ENCODE data around the gene SLC25A13.

Gene SLC25A13

GRCh38 chr7:96235281-96235680 is 86.6 kb downstream of the SLC25A13 start:
- Histone ChIP-seq H3K9me3 (ENCODE audit: control insufficient read depth, insufficient read depth, low read length) (no peaks in the 10 kb centered on the region), H3K9ac (ENCODE audit: low read depth, low read length) (no peak overlapping the region), H3K4me1 (ENCODE audit: insufficient read depth, low read length) (peaks cover 5% of the 10 kb centered on the region; the same call in 1 of the 2 replicates), H3K36me3 (ENCODE audit: insufficient read depth, low read length) (no peaks in the 10 kb centered on the region)

GRCh38 chr7:96233528-96234154 is 88.3 kb downstream of the SLC25A13 start:
- peaks cover 5% of the 10 kb centered on the region; the same call in 1 of the 2 replicates for H3K4me1 ChIP-seq (ENCODE audit: insufficient read depth, low read length)
- no peaks in the 10 kb centered on the region for H3K9me3 ChIP-seq (ENCODE audit: control insufficient read depth, insufficient read depth, low read length)
- H3K9ac ChIP-seq (ENCODE audit: low read depth, low read length): no peak overlapping the region
- no peaks in the 10 kb centered on the region for H3K36me3 ChIP-seq (ENCODE audit: insufficient read depth, low read length)

DNA sequence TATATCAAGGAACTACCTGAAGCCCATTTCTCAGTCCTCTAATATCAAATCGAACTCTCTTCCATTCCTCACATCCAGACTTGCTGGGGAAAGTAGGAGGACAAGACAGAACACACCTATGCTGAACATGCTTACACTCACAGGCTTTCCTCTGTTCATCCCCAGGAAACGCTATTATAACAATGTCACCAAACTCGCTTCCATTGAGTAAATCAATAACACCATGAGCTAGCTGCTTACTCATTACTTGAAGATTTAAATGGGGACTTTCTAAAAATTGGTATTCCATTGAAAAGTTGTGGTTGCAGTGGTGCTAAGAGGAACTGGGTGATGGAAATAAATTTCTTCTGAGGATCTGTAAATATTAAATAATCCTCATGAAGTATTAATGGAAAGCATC is 88.8 kb downstream of the SLC25A13 start:
- H3K9me3 ChIP-seq (ENCODE audit: control insufficient read depth, insufficient read depth, low read length): no peaks in the 10 kb centered on the region
- no peaks in the 10 kb centered on the region for H3K36me3 ChIP-seq (ENCODE audit: insufficient read depth, low read length)

GRCh38 chr7:96228760-96229159 is 93.1 kb downstream of the SLC25A13 start:
- no peaks in the 10 kb centered on the region for H3K9me3 ChIP-seq (ENCODE audit: control insufficient read depth, insufficient read depth, low read length)
- H3K9ac ChIP-seq (ENCODE audit: low read depth, low read length): no peak overlapping the region
- H3K36me3 ChIP-seq (ENCODE audit: insufficient read depth, low read length): no peaks in the 10 kb centered on the region
- no peaks in the 10 kb centered on the region for H3K4me1 ChIP-seq (ENCODE audit: insufficient read depth, low read length)

More for the DNA sequence above, 88.8 kb downstream of the SLC25A13 start:
- H3K9ac ChIP-seq (ENCODE audit: low read depth, low read length): no peak overlapping the region
- H3K4me1 ChIP-seq (ENCODE audit: insufficient read depth, low read length): peaks cover 5% of the 10 kb centered on the region; the same call in 1 of the 2 replicates

DNA sequence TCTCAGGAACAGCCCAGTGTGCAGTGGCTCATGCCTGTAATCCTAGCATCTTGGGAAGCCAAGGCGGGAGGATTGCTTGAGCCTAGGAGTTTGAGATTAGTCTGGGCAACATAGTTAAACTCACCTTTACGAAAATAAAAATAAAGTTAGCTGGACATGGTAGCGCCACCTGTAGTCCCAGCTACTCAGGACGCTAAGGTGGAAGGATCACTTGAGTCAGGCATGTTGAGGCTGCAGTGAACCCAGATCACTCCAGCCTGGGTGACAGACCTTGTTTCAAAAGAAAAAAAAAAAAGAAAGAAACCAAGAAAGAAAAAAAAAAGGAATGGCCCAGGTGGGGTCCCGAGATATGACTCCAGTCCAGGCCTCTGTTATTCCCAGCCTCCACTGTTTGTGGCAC is 96.6 kb downstream of the SLC25A13 start:
- H3K9ac ChIP-seq (ENCODE audit: low read depth, low read length): no peak overlapping the region
- H3K9me3 ChIP-seq (ENCODE audit: control insufficient read depth, insufficient read depth, low read length): no peaks in the 10 kb centered on the region

GRCh38 chr7:96224685-96225084 is 97.2 kb downstream of the SLC25A13 start:
- H3K36me3 ChIP-seq (ENCODE audit: insufficient read depth, low read length): no peaks in the 10 kb centered on the region
- no peak overlapping the region for H3K9ac ChIP-seq (ENCODE audit: low read depth, low read length)
- H3K4me1 ChIP-seq (ENCODE audit: insufficient read depth, low read length): 0 out of 2 replicates have a peak, but pooled peaks cover 5% of the 10 kb centered on the region
- no peaks in the 10 kb centered on the region for H3K9me3 ChIP-seq (ENCODE audit: control insufficient read depth, insufficient read depth, low read length)

More for the DNA sequence above, 96.6 kb downstream of the SLC25A13 start:
- 0 out of 2 replicates have a peak, but pooled peaks cover 5% of the 10 kb centered on the region for H3K4me1 ChIP-seq (ENCODE audit: insufficient read depth, low read length)
- no peaks in the 10 kb centered on the region for H3K36me3 ChIP-seq (ENCODE audit: insufficient read depth, low read length)

GRCh38 chr7:96224073-96224472 is 97.8 kb downstream of the SLC25A13 start:
- Histone ChIP-seq H3K9ac (ENCODE audit: low read depth, low read length) (no peak overlapping the region), H3K4me1 (ENCODE audit: insufficient read depth, low read length) (peaks cover 5% of the 10 kb centered on the region; the same call in 1 of the 2 replicates), H3K36me3 (ENCODE audit: insufficient read depth, low read length) (no peaks in the 10 kb centered on the region), H3K9me3 (ENCODE audit: control insufficient read depth, insufficient read depth, low read length) (no peaks in the 10 kb centered on the region)

- peaks cover 5% of the 10 kb centered on the region; the same call in 1 of the 2 replicates for H3K4me1 ChIP-seq (ENCODE audit: insufficient read depth, low read length)
- no peaks in the 10 kb centered on the region for H3K9me3 ChIP-seq (ENCODE audit: control insufficient read depth, insufficient read depth, low read length)
- H3K9ac ChIP-seq (ENCODE audit: low read depth, low read length): no peak overlapping the region
- H3K36me3 ChIP-seq (ENCODE audit: insufficient read depth, low read length): no peaks in the 10 kb centered on the region
Measured at GRCh38 chr7:96221888-96222287, 100.0 kb downstream of the SLC25A13 start.

DNA sequence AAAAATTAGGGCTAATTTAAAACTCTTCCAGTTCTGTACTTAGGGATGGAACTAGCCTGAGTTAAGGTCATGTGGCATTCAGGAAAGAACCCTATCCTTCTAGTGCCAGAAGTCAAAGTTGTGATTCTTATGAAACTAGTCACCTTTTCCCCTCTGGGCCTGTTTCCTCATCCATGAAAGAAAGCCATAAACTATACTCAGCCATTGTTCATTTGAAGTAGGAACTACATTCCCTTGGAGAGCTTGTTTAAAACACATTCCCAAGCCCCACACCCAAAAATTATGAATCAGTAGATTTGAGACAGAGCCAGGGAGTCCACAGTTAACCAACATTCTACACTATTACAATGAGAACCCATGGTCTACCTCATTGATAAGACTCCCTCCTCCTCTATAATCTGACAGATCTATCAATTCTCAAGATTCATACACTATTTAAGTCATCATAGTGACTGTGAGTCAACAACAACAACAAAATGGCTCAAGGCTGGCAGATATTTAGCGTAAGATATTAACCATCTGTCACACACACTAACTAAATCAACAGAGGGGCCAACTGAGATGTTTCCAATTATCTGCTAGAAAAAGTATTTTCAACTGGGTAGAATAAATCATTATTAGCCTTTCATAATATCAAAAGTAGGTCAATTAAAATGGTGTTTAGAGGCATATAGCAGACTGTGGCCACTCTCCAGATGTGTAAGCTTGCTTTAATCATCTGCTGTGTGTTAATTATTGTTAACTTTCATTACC is 102.3 kb downstream of the SLC25A13 start:
- no peaks in the 10 kb centered on the region for H3K9me3 ChIP-seq (ENCODE audit: control insufficient read depth, insufficient read depth, low read length)
- H3K4me1 ChIP-seq (ENCODE audit: insufficient read depth, low read length): peaks cover 5% of the 10 kb centered on the region; the same call in 1 of the 2 replicates
- no peaks in the 10 kb centered on the region for H3K36me3 ChIP-seq (ENCODE audit: insufficient read depth, low read length)
- no peak overlapping the region for H3K9ac ChIP-seq (ENCODE audit: low read depth, low read length)

GRCh38 chr7:96218664-96219243 is 103.1 kb downstream of the SLC25A13 start:
- Histone ChIP-seq H3K36me3 (ENCODE audit: insufficient read depth, low read length) (no peaks in the 10 kb centered on the region), H3K9me3 (ENCODE audit: control insufficient read depth, insufficient read depth, low read length) (no peaks in the 10 kb centered on the region), H3K4me1 (ENCODE audit: insufficient read depth, low read length) (peaks cover 5% of the 10 kb centered on the region; the same call in 1 of the 2 replicates), H3K9ac (ENCODE audit: low read depth, low read length) (no peak overlapping the region)

GRCh38 chr7:96217147-96217546 is 104.8 kb downstream of the SLC25A13 start:
- peaks cover 6% of the 10 kb centered on the region; the same call in 1 of the 2 replicates for H3K4me1 ChIP-seq (ENCODE audit: insufficient read depth, low read length)

GRCh38 chr7:96216373-96216772 is 105.5 kb downstream of the SLC25A13 start:
- Histone ChIP-seq H3K9me3 (ENCODE audit: control insufficient read depth, insufficient read depth, low read length) (no peaks in the 10 kb centered on the region), H3K4me1 (ENCODE audit: insufficient read depth, low read length) (peaks cover 9% of the 10 kb centered on the region), H3K36me3 (ENCODE audit: insufficient read depth, low read length) (no peaks in the 10 kb centered on the region), H3K9ac (ENCODE audit: low read depth, low read length) (no peak overlapping the region)

More at GRCh38 chr7:96217147-96217546, 104.8 kb downstream of the SLC25A13 start:
- no peaks in the 10 kb centered on the region for H3K9me3 ChIP-seq (ENCODE audit: control insufficient read depth, insufficient read depth, low read length)
- H3K36me3 ChIP-seq (ENCODE audit: insufficient read depth, low read length): no peaks in the 10 kb centered on the region
- no peak overlapping the region for H3K9ac ChIP-seq (ENCODE audit: low read depth, low read length)

GRCh38 chr7:96212474-96212873 is 109.4 kb downstream of the SLC25A13 start:
- no peaks in the 10 kb centered on the region for H3K9me3 ChIP-seq (ENCODE audit: control insufficient read depth, insufficient read depth, low read length)
- H3K4me1 ChIP-seq (ENCODE audit: insufficient read depth, low read length): peaks cover 4% of the 10 kb centered on the region; the same call in 1 of the 2 replicates
- H3K9ac ChIP-seq (ENCODE audit: low read depth, low read length): no peak overlapping the region
- no peaks in the 10 kb centered on the region for H3K36me3 ChIP-seq (ENCODE audit: insufficient read depth, low read length)

GRCh38 chr7:96211954-96212353 is 109.9 kb downstream of the SLC25A13 start:
- Histone ChIP-seq H3K4me1 (ENCODE audit: insufficient read depth, low read length) (peaks cover 4% of the 10 kb centered on the region; the same call in 1 of the 2 replicates), H3K9ac (ENCODE audit: low read depth, low read length) (no peak overlapping the region), H3K9me3 (ENCODE audit: control insufficient read depth, insufficient read depth, low read length) (no peaks in the 10 kb centered on the region), H3K36me3 (ENCODE audit: insufficient read depth, low read length) (no peaks in the 10 kb centered on the region)

All from ES-I3 (cell line).